ENCODE measurements around the gene PIF1. TPM values are rescaled to one million over a fixed set of nuclear protein-coding genes. Genes with fewer than 3 reads are reported as not detected.
A peak's percentile ranks its signal among the peaks of the same experiment; 100 is the strongest.
"Not testable (repeated sequence)": the region's sequence is repeated elsewhere in the genome, so short reads cannot be mapped to it uniquely, and the experiment has no call there.

The PIF1 gene
- total RNA-seq, 1 donor from 2014 or later, result 3.7 TPM

- no peak for DNase-seq
Measured at GRCh38 chr15:64847876-64848716, 22.6 kb upstream of the PIF1 start.

- no peak for DNase-seq
Measured at GRCh38 chr15:64847448-64847847, 22.0 kb upstream of the PIF1 start.

GRCh38 chr15:64847016-64847415, 21.6 kb upstream of the PIF1 start:
- no peak for DNase-seq

- DNase-seq, result no peak
Measured at GRCh38 chr15:64845831-64846595, 20.6 kb upstream of the PIF1 start.

GRCh38 chr15:64845183-64845611, 19.8 kb upstream of the PIF1 start:
- DNase-seq, result peak; percentile 68

- no peak for DNase-seq
Measured at GRCh38 chr15:64844576-64845145, 19.2 kb upstream of the PIF1 start.

GRCh38 chr15:64843991-64844390, 18.5 kb upstream of the PIF1 start:
- DNase-seq, result no peak

GRCh38 chr15:64842986-64843561, 17.6 kb upstream of the PIF1 start:
- DNase-seq, result no peak

- no peak for DNase-seq
Measured at GRCh38 chr15:64842096-64842939, 16.9 kb upstream of the PIF1 start.

- peak; percentile 99 for DNase-seq
Measured at GRCh38 chr15:64841344-64842095, 16.1 kb upstream of the PIF1 start, which contains the start of gene PLEKHO2. TSS of gene PLEKHO2 (plus strand) at chr15:64841915. CDS start at chr15:64842017, 102 bp downstream.

- DNase-seq, result no peak
Measured at GRCh38 chr15:64841060-64841343, 15.6 kb upstream of the PIF1 start.

GRCh38 chr15:64837502-64837901, 12.1 kb upstream of the PIF1 start:
- DNase-seq, result no peak

GRCh38 chr15:64836023-64836536, 10.6 kb upstream of the PIF1 start:
- no peak for DNase-seq

- no peak for DNase-seq
Measured at GRCh38 chr15:64833690-64834089, 8.2 kb upstream of the PIF1 start.

GRCh38 chr15:64828985-64829384, 3.5 kb upstream of the PIF1 start:
- DNase-seq, result no peak

- DNase-seq, result no peak
Measured at GRCh38 chr15:64824929-64825430, 467 bp downstream of the PIF1 start.

- DNase-seq, result no peak
Measured at GRCh38 chr15:64816452-64816851, 9.0 kb downstream of the PIF1 start.

GRCh38 chr15:64814965-64815364, 10.5 kb downstream of the PIF1 start:
- not testable (repeated sequence) for DNase-seq

GRCh38 chr15:64814283-64814682, 11.2 kb downstream of the PIF1 start:
- DNase-seq, result not testable (repeated sequence)

GRCh38 chr15:64813075-64813474, 12.4 kb downstream of the PIF1 start:
- no peak for DNase-seq

Data from tongue (tissue), 2 donors.